Measurements from ENCODE around the gene DCDC1.

DNA sequence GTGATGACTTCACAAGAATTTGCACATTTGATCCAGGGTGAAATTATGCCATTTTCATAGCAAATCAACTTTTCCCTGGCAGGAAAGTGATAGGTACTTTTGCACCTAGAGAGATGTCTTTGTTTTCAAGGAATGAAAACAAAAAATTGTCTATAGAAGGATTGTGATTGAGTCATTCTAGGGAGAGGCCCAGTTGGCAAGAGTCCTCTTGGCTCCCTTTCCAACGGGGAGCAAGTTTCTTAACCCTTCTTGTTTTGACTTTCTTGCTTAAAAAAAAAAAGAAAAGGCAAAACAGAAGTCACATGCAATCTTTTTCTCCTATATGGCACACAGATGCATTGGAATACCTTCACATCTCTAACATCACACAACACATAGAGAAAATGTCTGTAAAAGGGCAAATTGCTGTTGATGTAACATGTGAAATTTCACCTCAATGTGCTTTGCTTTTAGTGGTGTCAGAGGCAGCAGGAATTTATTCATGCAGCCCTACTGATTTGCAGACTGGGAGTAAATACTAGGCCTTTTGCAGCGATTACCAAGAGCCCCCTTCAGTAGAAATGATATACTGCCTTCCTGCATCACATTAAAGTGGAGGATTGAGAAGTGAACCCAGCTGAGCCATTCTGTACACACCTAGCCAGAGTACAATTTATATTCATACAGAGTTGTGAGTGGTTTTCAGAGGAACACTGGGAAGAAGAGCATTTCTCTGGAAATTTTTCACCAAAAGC, 492.7 kb downstream of the DCDC1 start:
- TF ChIP-seq POLR2A (IDR thresholded peaks at IDR 0.05; ENCODE audit: borderline replicate concordance, extremely low read depth, insufficient read depth, insufficient read length) (no peak), CTCF (IDR thresholded peaks at IDR 0.05 in 2 of 3, conservative IDR thresholded peaks at IDR 0.05 in 1 of 3; ENCODE audit: borderline replicate concordance in 1 of 3, insufficient read depth in 1 of 3, low read depth in 2 of 3, low read length in 2 of 3) (no peak), EZH2phosphoT487 (IDR thresholded peaks at IDR 0.05; ENCODE audit: borderline replicate concordance) (no peak), ZFX (IDR thresholded peaks at IDR 0.05) (no peak), TCF7L2 (IDR thresholded peaks at IDR 0.05; ENCODE audit: borderline replicate concordance, extremely low read depth, insufficient read depth, insufficient read length) (no peak), POLR2AphosphoS5 (IDR thresholded peaks at IDR 0.05; ENCODE audit: low read depth, low read length) (no peak), CEBPB (IDR thresholded peaks at IDR 0.05; ENCODE audit: low read depth) (no peak), ELF1 (IDR thresholded peaks at IDR 0.05; ENCODE audit: borderline replicate concordance, low read depth) (no peak)
- TF ChIP-seq, protein P1, sequence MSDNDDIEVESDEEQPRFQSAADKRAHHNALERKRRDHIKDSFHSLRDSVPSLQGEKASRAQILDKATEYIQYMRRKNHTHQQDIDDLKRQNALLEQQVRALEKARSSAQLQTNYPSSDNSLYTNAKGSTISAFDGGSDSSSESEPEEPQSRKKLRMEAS (IDR thresholded peaks at IDR 0.05) = no peak

All from HCT116 (cell line).